OCI-LY1 (cell line): ENCODE data around the gene GUCA2B.

Experiments used
- CTCF ChIP-seq: fragments of 200-600 bp; sonication (generic), shearing (Covaris generic); IDR thresholded peaks from 2 replicates; pipeline ENCODE4 v1.5.1; 2017; ENCODE audit warnings: mild to moderate bottlenecking, antibody characterized with exemption, low read length, moderate library complexity, mixed read lengths
- EZH2 ChIP-seq: fragments of 200-600 bp; sonication (generic), shearing (Covaris generic); IDR thresholded peaks from 2 replicates; pipeline ENCODE4 v1.8.0; 2017; ENCODE audit warnings: borderline replicate concordance, mixed run types, mild to moderate bottlenecking, antibody characterized with exemption, low read length, moderate library complexity, mixed read lengths

DNA sequence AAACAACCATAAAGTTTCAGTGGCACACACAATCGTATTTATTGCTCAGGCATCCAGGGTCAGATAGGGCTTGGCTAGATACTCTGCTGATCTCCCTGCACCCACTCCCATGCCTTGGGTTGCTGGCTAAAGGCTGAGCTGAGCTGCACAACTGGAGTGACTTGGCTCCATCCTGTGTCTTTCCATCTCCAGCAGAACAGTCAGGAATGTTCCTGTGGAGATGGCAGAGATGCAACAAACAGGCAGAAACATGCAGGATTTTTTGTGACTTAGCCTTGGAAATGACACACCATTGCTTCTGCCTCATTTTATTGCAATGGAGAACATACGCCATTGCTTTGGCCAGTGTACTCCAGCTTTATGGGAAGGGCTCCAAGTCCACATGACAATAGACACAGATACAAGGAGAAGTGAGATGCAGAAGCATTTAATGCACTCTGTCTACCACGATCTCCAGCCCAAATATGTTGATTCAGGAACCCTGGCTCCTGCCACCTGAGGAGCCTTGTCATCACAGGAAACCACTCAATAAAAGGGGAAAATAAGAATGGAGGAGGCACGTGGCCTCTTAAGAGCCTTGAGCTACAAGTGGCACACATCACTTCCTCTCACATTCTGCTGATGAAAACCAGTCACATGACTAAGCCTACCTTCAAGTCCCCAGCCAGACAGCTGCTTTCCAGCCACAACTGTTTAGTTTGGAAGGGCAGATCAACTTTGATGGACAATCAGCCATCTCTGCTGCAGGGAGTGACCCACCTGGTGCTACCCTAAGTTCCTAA lies 10.1 kb upstream of the GUCA2B start:
- no peak for TF ChIP-seq CTCF
- no peak for TF ChIP-seq EZH2
